22Rv1 (cell line): ENCODE measurements around the gene GSTO1.

Source experiments
- CTCF ChIP-seq: fragments of 450-650 bp; IDR thresholded peaks from 2 replicates; pipeline ENCODE4 v1.5.1; 2017; ENCODE audit warnings: mild to moderate bottlenecking
- ZFX ChIP-seq: fragments of 450-650 bp; IDR thresholded peaks from 2 replicates; pipeline ENCODE4 v1.6.1; 2017; ENCODE audit warnings: antibody characterized with exemption, borderline replicate concordance

- peak; percentile 100 for TF ChIP-seq CTCF
- TF ChIP-seq ZFX: no peak
These were observed 36.8 kb downstream of the GSTO1 start for GRCh38 chr10:104291439-104291951.
